Transverse colon (tissue), 4 donors: Measurements from ENCODE around the gene CYTH3. TPM values are rescaled to one million over a fixed set of nuclear protein-coding genes. Genes with fewer than 3 reads are reported as not detected.

Experiments used
- DNase-seq: peaks from one replicate; pipeline ENCODE4 v3.0.0-alpha.2; 2019
- H3K27ac ChIP-seq, 4 donors: fragments of 200-600 bp; sonication (generic); 2 replicates each; pipeline ENCODE4 v1.5.1; 2016 to 2018; ENCODE audit warnings: inconsistent platforms in 4 of 4
- H3K27me3 ChIP-seq: fragments of 200-600 bp; sonication (generic); 2 replicates; pipeline ENCODE4 v1.5.1; 2017; ENCODE audit warnings: inconsistent platforms
- H3K36me3 ChIP-seq, 4 donors: fragments of 200-600 bp; sonication (generic); 2 replicates each; pipeline ENCODE4 v1.5.1; 2017 to 2019; ENCODE audit warnings: inconsistent platforms in 4 of 4
- H3K4me1 ChIP-seq, 4 donors: fragments of 200-600 bp; sonication (generic); 2 replicates each; pipeline ENCODE4 v1.5.1; 2017 to 2020; ENCODE audit warnings: inconsistent platforms in 4 of 4
- H3K4me3 ChIP-seq, 4 donors: fragments of 200-600 bp; sonication (generic); 1 replicate in 1 of 4; 2 replicates in 3 of 4; pipeline versions ENCODE4 v1.5.1 to v1.6.1; 2017 to 2019; ENCODE audit warnings: inconsistent platforms in 4 of 4
- H3K9me3 ChIP-seq, 2 donors: fragments of 200-600 bp; sonication (generic); 2 replicates each; pipeline ENCODE4 v1.5.1; 2017 to 2019; ENCODE audit warnings: inconsistent platforms in 2 of 2
- CTCF ChIP-seq, 5 experiments: fragments of 200-600 bp in 3 of 5; fragments of 450-650 bp in 2 of 5; sonication (generic) in 3 of 5; IDR thresholded peaks; 1 replicate in 2 of 5; 2 replicates in 3 of 5; pipeline ENCODE4 v1.5.1; 2016 to 2017; ENCODE audit warnings: antibody characterized with exemption in 5 of 5, inconsistent platforms in 3 of 5, mild to moderate bottlenecking in 2 of 5, moderate library complexity in 1 of 5
- EP300 ChIP-seq: sonication (generic); formaldehyde crosslinking; IDR thresholded peaks from one replicate; pipeline ENCODE4 v1.6.1; 2017; ENCODE audit warnings: antibody characterized with exemption, low read depth
- POLR2A ChIP-seq: fragments of 450-650 bp; IDR thresholded peaks from one replicate; pipeline ENCODE4 v1.6.1; 2016; ENCODE audit warnings: antibody characterized with exemption, mild to moderate bottlenecking, moderate library complexity
- POLR2AphosphoS5 ChIP-seq, 3 donors: sonication (generic); formaldehyde crosslinking; IDR thresholded peaks; one replicate each; pipeline ENCODE4 v1.6.1; 2016; ENCODE audit warnings: antibody characterized with exemption in 3 of 3
- WGBS, 2 donors: methylation state at CpG; one replicate each; pipeline ENCODE4 v1.1.5; 2018; ENCODE audit warnings: low coverage in 1 of 2; 5-methylcytosine and 5-hydroxymethylcytosine counted together
- in situ Hi-C, 4 donors: fragments of 200-750 bp; cut with MboI; loops; one replicate each; pipeline versions ENCODE4 v1.15.0 to v1.15.1; 2017; ENCODE audit warnings: low sequenced_read_pairs in 3 of 4, low pct_ligation_motif_present in 1 of 4, low pct_unique_long_range_greater_than_20kb in 1 of 4
- intact Hi-C: fragments of 100-400 bp; cut with DNase I; formaldehyde crosslinking; loops from one replicate; pipeline ENCODE4 v1.15.1; 2023; ENCODE audit warnings: low total_unique reads
- total RNA-seq, 4 donors: library from RNA; depleted of rRNA; stranded (reverse); fragments of >200 nt; gene quantifications; one replicate each; pipeline ENCODE4 v1.1.0, GENCODE V29; 2016

CYTH3 gene
- total RNA-seq, 4 donors from 2014 or later, result 15.0 to 25.4 (median 19.4) TPM

DNA sequence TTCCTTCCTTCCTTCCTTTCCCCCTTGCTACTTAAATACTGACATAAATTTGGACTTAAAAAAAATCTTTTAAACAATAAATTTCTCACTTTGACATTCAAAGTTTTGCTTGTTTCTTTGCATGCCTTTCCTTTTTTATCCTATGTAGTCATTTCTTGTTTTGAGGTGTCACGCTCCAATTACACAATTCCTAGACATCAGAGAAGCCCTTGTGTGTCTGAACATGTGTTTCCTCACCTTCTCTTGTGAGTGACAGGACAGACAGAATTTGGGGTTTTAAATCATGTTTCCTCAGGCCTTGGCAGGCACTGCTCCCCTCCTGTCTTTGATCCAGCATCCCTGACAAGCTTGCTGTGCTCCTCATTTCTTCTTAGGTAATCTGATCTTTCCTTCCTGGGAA lies 91.3 kb downstream of the CYTH3 start:
- no peak overlapping the region for H3K4me3 ChIP-seq
- H3K4me1 ChIP-seq, result peaks cover 0 to 11% (median 4%) of the 10 kb centered on the region in 4 donors
- H3K27ac ChIP-seq, result no peak overlapping the region
- intact Hi-C loops, result no loop called here
- no peaks in the 10 kb centered on the region for H3K27me3 ChIP-seq
- 60 to 90% methylated on average over 1 of the region's 1 CpG for WGBS, 2 donors
- H3K9me3 ChIP-seq, result no peaks in the 10 kb centered on the region
- no peaks in the 10 kb centered on the region for H3K36me3 ChIP-seq
- no peak for DNase-seq
- in situ Hi-C loops, result no loop called here
- TF ChIP-seq EP300 (no peak), POLR2A (no peak), CTCF (IDR thresholded peaks at IDR 0.05) (no peak), POLR2AphosphoS5 (IDR thresholded peaks at IDR 0.05) (no peak)

GRCh38 chr7:6180344-6180725 lies 92.1 kb downstream of the CYTH3 start:
- no peak overlapping the region for H3K4me3 ChIP-seq
- no peak overlapping the region for H3K27ac ChIP-seq
- WGBS, 2 donors, result 95 to 100% methylated on average over 2 to 8 of the region's 8 CpGs
- no peaks in the 10 kb centered on the region for H3K9me3 ChIP-seq
- TF ChIP-seq POLR2A, result no peak
- no peak for TF ChIP-seq EP300
- no peak for TF ChIP-seq CTCF (IDR thresholded peaks at IDR 0.05)
- no peak for TF ChIP-seq POLR2AphosphoS5 (IDR thresholded peaks at IDR 0.05)
- no peak for DNase-seq
- intact Hi-C loops (no loop called here), in situ Hi-C loops (no loop called here)
- no peaks in the 10 kb centered on the region for H3K27me3 ChIP-seq
- no peaks in the 10 kb centered on the region for H3K36me3 ChIP-seq
- H3K4me1 ChIP-seq, result peaks cover 0 to 11% (median 5%) of the 10 kb centered on the region in 4 donors

DNA sequence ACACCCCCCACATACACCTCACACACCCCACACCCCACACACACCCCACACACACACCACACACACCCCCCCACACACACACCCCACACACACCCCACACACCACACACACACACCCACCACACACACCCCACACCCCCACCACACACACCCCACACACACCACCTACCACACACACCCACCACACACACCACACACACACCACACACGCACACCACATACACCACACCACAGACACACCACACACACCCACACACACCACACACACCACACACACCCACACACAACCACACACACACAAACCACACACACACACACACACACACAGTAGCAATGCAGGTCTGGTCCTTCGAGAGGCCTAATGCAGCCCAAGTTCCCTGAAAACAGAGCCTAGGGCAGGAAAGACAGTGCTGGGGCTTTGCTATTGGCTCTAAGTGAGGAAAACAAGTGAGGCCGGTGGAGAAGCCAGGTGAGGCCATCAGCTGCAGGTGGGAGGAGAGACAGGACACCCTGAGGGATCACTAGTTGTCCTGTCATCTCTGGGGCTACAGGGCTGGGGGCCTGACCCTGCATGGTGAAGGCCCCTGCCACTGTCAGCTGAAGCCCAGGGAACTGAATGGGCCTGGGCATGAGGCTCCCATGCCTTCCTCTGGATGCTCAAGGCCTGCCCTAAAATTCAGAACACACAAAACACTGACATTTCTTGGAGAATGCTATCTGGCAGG lies 92.6 kb downstream of the CYTH3 start:
- in situ Hi-C loops (no loop called here), intact Hi-C loops (no loop called here)
- Histone ChIP-seq H3K27ac (no peak overlapping the region), H3K4me3 (no peak overlapping the region), H3K9me3 (no peaks in the 10 kb centered on the region), H3K4me1 (peaks cover 0 to 11% (median 5%) of the 10 kb centered on the region in 4 donors), H3K36me3 (no peaks in the 10 kb centered on the region), H3K27me3 (no peaks in the 10 kb centered on the region)
- DNase-seq, result no peak
- no peak for TF ChIP-seq POLR2A
- TF ChIP-seq EP300, result no peak
- no peak for TF ChIP-seq POLR2AphosphoS5 (IDR thresholded peaks at IDR 0.05)
- no peak for TF ChIP-seq CTCF (IDR thresholded peaks at IDR 0.05)
- 94% methylated on average over 3 of the region's 3 CpGs; no CpG with 5 or more reads in 1 of the 2 donors for WGBS, 2 donors

DNA sequence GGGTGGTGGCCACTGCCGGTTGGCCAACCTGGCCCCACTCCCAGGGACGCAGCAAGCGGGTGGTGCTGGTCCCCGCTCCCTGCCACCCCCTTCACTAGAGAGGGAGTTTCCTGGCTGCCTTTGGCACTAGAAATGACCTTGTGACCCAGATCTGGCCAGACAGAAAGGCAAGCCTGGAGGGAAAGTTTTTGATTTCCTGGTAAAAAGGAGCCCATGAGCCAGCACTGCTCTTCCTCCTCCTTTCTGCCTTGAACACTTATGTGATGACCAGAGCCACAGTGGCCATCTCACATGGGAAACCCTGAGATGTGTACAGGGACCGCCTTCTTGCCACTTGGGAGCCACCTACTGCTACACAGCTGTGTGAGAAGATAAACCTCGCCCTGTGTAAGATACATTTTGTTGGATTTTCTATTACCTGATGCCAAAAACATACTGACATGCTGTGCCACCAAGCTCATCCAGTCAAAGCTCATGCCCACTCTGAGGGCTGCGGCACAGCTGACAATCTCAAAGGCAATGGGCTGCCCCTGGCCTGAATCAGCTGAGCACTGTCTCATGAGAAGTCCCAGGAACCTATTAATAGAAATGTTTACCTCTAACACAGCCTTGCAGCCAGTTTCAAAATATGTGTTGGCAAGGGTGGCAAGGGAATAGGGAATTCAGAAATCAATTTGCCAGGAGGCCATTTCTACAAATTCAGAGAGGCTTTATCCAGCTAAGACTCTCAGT lies 94.0 kb downstream of the CYTH3 start:
- DNase-seq, result no peak
- H3K27ac ChIP-seq, result no peak overlapping the region
- no peaks in the 10 kb centered on the region for H3K27me3 ChIP-seq
- intact Hi-C loops, result no loop called here
- no peaks in the 10 kb centered on the region for H3K9me3 ChIP-seq
- H3K36me3 ChIP-seq, result no peaks in the 10 kb centered on the region
- TF ChIP-seq CTCF (IDR thresholded peaks at IDR 0.05) (no peak), POLR2A (no peak), POLR2AphosphoS5 (IDR thresholded peaks at IDR 0.05) (no peak), EP300 (no peak)
- WGBS, 2 donors, result 71% methylated on average over 7 of the region's 7 CpGs; no CpG with 5 or more reads in 1 of the 2 donors
- in situ Hi-C loops, result no loop called here
- H3K4me3 ChIP-seq, result no peak overlapping the region
- H3K4me1 ChIP-seq, result peaks cover 0 to 11% (median 5%) of the 10 kb centered on the region in 4 donors
